ENCODE measurements around the gene FOXO1.
A peak's percentile ranks its signal among the peaks of the same experiment; 100 is the strongest.

FOXO1 gene

DNA sequence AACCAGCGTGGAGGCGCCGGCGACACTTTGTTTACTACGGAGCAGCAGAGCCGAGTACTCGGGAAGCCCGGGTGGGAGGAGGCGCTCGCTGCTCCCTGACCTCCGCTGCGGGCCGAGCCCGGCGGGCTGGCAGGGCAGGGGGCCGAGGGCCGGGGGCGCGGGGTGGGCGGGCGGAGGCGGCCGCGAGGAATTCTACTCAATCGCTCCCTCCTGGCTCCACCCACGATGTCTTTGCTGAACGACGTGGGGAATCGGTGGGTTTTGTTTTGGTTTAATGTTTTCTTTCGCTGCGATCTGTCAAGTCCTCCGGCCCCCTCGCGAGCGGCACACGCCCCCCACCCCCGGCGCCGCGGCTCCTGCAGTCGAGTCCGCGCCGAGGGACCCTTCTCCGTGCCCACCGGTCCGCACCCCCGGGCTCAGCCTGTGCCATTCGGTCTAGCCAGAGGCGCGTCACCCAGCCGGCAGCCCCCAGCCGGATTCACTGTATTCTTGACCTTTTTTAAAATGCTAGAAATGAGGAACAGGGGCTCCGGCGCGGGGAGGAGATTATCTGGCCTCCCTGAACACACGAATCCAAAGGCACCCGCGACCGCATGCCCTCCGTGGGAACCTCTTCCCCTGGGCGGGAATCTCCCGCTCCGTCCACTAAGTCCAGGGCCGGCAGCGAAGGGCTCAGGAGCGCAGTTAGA, 636 bp upstream of the FOXO1 start:
- DNase-seq (ENCODE audit: low read depth in 1 of 2, low spot score in 1 of 2): peak in 1 of 2 donors; percentile 27

DNA sequence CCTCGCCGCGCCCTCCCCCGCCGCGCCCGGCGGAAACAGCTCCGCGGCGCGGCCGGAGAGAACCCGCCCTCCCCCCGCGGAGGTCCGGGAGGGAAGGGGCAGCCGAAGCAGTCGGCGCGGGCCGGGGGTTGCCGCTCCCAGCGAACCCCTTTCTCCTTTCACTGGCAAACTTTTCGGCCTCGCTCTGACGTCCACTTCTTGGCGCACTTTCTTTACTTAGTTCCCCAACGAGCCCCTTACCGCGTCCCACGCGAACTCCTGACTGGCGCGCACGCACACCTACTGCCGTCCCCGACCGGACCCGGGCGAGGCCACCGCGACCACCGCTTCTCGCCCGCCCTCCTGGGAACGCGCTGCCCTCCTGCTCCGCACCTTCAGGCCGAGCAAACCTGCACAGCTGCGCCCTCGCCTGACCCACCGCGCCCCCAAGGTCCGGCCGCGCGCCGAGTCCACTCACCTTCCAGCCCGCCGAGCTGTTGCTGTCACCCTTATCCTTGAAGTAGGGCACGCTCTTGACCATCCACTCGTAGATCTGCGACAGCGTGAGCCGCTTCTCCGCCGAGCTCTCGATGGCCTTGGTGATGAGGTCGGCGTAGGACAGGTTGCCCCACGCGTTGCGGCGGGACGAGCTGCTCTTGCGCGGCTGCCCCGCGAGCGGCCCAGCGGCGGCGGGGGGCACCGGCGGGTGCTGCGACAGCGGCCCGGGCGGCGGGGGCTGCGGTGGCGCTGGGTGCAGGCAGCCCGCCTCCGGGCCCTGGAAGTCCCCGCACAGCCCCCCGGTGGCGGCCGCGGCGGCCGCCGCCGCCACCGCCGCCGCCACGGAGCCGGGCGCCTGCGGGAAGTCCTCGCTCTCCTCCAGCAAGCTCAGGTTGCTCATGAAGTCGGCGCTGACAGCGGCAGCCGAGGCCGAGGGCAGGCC, 1.1 kb downstream of the FOXO1 start:
- DNase-seq (ENCODE audit: low read depth in 1 of 2, low spot score in 1 of 2): peak in 1 of 2 donors; percentile 35

DNA sequence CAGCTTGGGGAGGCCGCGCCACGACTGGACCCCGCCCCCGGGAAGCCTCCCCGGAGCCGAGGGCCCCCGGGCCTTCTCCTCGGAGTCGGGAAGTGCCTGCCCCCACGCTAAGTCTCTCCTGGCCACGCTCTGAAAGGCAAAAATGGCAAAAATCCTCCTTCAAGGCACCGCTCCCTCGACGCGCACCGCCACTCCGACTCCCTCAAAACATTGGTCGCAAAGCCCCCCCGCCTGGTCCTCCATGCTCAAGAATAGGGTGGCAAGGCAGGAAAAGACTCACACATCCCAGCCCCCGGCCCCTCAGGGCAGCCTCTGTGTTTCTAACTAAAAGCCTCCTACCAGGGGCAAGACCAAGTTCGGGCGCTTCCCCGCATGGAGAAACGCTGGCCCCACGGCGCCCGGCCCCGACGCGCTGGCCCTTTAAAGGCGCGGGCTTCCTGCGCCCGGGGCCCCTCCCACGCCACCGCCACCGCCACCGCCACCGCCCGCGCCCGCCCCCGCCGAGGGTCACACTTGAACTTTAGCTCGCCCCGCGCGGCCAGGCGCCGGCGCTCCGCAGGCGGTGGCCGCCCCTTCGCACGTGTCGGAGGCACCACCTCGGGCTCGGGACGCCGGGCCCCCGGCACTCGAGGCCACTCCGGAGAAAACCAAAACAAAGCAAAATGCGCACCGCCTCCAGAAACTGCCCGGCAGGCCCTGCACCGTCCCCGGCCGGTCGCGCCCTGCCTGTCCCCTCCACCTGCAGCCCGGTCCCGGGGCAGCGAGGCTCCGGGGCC, 1.9 kb downstream of the FOXO1 start:
- DNase-seq (ENCODE audit: low read depth in 1 of 2, low spot score in 1 of 2): peak; percentile 24 to 54

DNA sequence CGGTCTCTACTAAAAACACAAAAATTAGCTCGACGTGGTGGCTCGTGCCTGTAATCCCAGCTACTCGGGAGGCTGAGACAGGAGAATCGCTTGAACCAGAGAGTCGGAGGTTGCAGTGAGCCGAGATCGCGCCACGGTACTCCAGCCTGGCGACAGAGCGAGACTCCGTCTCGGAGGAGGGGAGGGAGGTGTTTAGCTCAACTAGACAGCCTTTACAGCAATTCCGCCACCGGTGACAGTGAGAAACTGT, 2.4 kb downstream of the FOXO1 start:
- DNase-seq (ENCODE audit: low read depth in 1 of 2, low spot score in 1 of 2): peak in 1 of 2 donors; percentile 47

DNA sequence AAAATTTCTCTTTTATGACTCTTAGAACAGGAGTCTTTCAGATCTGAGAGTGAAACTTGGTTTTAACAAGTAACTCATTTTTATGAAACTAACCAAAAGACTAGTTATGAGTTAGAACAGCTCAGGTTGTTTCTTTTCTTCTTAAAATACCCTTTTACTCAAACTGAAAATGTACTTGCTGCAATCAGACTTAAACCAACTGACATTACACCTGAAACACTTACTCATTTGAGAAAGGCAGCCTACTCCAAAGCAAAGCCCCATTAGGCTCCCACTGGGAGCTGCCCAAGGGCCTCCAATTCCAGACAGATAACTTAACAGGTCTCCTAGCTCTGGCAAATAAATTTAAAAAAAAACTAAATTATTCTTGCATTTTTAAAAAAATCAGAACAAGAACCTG, 3.6 kb downstream of the FOXO1 start:
- DNase-seq (ENCODE audit: low read depth in 1 of 2, low spot score in 1 of 2): no peak

DNA sequence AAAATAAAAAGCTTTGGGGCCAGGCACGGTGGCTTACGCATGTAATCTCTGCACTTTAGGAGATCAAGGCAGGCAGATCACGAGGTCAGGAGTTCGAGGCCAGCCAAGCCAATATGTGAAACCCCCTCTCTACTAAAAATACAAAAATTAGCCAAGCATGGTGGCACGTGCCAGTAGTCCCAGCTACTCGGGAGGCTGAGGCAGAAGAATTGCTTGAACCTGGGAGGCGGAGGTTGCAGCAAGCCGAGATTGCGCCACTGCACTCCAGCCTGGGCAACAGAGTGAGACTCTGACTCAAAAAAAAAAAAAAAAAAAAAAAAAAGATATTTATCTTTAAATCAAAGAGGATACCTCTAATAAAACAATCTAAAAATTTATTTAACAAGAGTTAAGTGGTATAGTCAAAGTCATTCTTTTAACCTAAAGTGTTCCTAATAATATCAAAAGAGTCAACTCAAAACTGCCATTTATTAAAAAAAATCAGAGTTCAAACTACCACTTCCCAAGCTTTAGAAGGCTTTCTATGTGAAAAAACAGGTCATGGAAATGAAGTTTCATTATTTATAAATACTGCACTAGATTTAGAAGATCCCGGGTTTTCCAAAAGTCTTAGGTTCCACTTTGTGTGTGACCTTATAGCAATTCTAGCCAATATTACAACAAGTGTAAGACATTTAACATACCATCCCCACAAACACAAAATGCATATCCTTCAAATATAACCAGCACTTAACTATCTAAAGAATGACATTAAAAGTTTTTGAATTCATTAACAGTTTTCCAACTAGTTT, 4.4 kb downstream of the FOXO1 start:
- no peak for DNase-seq (ENCODE audit: low read depth in 1 of 2, low spot score in 1 of 2)

DNA sequence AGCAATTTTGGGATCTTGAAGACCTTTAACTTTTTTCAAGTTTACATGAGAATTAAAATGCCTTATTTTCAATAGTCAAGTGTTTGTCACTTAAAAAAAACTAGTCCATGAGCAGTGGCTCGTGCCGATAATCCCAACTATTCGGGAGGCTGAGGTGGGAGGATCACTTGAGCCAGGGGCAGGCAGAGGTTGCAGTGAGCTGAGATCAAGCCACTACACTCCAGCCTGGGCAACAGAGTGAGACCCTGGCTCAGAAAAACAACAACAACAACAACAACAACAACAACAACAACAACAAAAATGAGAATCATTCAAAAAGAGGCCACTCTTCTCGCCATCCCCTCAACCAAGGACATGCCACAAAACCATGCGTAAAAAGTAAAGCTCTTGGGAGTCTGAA, 5.7 kb downstream of the FOXO1 start:
- DNase-seq (ENCODE audit: low read depth in 1 of 2, low spot score in 1 of 2): no peak

DNA sequence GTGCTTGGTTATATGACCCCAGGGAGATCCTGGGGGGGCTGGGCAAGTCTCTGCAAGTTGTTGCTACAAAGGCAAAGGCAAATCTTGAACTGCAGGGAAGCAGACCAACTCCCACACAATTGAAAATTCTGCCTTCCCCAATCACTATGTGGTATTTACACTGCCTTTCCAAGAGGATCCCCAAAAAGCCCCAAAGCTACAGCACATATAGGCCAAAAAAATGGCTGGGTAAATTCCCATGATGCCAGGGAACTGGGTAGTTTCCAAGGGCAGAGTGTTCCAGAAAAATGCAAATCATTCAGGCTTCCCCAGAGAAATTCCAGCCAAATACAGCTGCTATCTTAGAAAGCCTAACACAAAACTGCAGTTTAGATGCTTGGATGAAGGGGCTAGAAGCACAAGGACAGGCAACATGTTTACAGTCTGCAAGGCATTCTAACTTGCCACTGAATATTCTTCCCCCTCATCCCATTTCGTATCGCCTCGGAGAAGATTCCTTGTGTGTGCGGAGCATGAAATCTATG, 6.2 kb downstream of the FOXO1 start:
- DNase-seq (ENCODE audit: low read depth in 1 of 2, low spot score in 1 of 2): no peak

DNA sequence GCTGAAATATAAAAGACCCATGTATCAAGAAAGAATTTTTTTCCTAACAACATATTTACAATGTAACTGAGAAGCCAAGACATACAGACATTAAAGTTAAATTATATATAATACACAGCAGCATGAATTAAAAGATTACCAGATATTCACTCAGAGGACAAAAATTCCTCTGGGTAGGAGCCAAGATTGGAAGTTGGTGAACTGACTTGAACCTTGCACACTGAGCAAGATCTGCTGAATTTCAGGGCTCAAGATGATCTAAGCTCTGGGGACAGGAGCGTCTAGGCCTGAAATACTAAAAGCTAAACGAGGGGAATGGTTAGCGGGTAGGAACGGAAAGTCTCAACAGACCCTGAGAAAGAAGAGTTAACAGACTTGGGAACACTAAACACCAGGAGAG, 8.5 kb downstream of the FOXO1 start:
- DNase-seq (ENCODE audit: low read depth in 1 of 2, low spot score in 1 of 2): no peak

DNA sequence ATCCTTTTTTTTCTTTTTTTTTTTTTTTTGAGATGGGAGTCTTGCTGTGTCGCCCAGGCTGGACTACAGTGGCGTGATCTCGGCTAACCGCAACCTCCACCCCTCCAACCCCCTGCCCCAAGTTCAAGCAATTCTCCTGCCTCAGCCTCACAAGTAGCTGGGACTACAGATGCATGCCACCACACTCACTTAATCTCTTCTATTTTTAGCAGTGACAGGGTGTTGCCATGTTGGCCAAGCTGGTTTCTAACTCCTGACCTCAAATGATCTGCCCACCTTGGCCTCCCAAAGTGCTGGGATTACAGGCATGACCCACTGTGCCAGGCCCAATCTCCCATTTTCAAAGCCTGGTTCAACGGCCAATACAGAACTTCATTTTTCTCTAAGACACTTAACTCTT, 9.1 kb downstream of the FOXO1 start:
- no peak for DNase-seq (ENCODE audit: low read depth in 1 of 2, low spot score in 1 of 2)

DNA sequence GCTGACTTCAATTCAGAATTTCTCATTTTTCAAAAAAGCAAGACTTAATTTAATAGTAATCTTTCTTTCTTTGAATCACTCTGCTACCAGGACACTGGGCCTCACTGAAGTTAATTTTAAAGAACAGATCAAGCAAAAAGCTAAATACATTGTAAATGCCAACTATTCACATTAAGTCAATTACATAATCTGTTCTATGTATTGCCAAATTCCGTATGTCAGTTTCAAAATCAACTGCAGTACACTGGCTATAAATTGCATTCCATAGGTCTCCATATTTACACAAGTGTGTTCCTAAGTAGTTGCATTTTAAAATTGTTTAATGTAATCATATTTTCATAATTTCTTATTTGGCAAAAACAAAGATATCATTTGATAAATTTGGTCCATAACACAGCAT, 10.1 kb downstream of the FOXO1 start:
- DNase-seq (ENCODE audit: low read depth in 1 of 2, low spot score in 1 of 2): no peak

DNA sequence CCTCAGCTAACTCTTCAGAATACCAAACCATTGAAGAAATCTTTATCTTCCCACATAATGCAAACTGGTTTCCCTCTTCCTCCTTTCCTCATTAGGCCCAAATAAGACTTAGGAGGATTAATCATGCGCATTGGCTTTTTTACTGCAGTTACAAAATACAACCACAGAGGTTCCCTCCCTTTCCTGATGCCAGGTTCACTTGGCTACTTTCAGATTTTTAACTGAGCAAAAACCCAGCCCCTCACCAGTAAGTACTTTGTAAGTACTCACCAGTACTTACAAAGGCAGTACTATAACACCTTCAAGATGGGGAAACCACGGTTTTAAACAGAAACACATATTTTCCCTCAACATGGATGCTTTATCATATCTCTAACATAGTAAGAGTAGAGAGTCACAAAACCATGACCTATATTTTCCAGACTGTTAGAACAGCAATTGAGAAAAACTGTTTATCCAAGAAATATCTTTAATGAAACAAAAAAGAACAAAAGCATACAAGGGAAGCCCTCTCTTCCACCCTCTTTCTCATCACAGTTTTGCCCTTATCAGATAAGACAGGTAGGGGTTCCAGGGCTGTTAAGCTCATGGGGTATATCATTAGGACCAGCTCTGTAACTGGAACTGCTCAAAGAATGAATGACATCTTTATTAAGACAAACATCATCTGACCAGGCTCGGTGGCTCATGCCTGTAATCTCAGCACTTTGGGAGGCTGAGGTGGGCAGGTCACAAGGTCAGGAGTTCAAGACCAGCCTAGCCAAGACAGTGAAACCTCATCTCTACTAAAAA, 12.7 kb downstream of the FOXO1 start:
- DNase-seq (ENCODE audit: low read depth in 1 of 2, low spot score in 1 of 2): no peak

DNA sequence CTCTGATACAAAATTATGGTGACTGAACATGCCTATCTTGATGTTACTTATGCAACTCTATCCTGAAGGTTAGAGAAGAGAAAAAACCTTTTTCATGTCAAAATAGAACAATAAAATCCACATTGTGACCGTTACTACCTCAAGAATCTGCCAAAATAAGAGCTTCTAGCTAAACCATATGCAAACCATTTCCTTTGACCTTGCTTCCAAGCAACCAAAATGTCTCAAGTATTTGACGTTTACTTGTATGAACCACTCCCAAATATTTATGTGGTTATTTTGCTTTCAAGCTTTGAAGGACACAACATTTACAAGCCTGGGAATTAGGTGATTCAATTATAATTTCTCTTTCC, 13.9 kb downstream of the FOXO1 start:
- DNase-seq (ENCODE audit: low read depth in 1 of 2, low spot score in 1 of 2): no peak

DNA sequence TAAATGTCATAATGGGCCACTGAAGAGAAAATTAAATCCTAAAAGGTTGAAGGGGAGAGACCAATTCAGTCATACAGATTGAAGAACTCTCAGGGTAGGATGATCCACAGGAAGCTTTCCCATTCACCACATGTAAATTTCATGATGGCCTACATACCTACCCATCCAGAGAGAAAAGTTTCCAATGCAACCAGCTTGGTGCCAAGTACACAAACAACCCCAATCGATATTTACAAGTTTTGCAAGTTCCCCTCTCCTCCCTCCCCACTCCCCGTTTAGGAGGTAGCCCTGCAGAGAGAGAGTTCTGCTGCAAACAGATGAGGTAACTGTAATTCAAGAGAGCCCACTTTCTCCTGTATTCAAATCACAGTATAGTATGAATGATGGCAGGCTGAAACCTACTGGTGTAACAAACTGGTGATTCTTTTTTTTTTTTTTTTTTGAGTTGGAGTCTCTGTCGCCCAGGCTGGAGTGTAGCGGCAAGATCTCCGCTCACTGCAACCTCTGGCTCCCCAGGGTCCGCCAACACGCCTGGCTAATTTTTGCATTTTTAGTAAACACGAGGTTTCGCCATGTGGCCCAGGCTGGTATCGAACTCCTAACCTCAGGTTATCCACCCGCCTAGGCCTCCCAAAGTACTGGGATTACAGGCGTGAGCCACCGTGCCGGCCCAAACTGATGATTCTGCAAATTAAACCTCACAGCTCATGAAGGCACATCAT, 14.4 kb downstream of the FOXO1 start:
- DNase-seq (ENCODE audit: low read depth in 1 of 2, low spot score in 1 of 2): no peak

DNA sequence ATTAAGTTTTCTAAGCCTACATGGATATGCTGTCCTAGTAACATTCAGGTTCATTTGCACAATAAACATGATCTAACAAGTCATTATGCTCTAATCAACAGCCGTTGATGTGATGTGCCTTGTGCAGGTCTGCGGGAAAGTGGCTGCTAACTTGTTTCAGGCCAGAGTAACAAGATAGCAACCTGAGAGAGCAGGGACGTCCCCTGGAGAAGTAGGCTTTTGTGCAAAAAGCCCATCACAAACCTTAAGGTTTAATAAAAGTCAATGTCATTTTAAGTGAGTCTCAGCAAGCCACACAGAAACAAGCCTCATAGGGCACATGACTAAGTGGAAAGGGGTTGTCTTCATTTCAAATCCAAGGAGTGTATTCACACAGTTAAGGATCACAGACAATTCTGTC, 17.6 kb downstream of the FOXO1 start:
- no peak for DNase-seq (ENCODE audit: low read depth in 1 of 2, low spot score in 1 of 2)

DNA sequence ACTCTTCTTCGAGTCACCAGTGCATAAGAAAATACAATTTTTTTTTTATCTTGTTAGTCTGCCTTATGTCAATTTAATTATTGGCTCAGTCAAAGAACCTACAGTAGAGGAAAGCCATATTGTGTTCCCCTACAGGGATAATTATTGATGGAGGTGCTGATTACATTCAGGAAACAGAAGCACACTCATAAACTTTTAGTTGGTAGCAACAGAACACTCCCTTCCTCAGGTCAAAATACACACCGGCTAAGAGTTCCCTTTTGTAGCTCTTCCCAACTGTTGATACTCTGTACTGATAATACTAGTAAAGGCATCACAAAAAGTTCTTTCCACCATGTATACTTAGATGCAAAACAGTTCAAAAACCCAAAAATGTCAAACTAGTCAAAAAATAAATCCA, 18.4 kb downstream of the FOXO1 start:
- DNase-seq (ENCODE audit: low read depth in 1 of 2, low spot score in 1 of 2): no peak

DNA sequence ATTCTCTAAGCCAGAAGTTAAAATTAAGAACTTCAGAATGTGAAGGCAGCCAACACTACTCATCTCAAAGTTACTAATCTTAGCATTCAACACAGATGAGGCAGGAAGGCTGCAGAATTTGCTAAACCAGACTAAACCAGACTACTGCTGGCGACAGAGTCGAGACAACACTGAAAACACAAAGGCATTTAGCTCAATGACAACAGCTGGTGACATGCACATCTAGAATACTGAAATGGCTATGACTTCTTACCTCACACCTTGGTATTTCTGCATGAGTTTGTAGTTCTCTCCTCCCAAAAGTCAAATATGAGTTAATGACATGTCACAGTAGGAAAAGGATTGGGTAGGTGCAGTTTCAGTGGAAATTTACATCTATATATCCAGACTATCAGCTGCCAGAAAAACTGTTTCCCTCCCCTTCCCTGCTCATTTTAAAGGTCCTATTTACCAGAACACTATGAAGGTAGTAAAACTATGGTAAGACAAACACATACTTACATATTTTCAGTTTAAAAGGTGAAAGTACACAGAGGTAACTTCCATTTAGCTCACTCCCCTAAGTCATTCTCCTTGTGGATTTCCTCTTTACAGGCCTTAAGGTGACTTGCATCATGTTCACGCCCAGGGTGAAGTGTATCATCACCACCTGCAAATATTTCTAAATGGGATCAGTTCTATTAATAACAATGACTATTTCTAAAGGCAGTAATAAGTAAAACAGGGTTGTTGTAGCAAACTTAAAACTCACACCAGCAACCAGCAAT, 21.4 kb downstream of the FOXO1 start:
- DNase-seq (ENCODE audit: low read depth in 1 of 2, low spot score in 1 of 2): no peak

DNA sequence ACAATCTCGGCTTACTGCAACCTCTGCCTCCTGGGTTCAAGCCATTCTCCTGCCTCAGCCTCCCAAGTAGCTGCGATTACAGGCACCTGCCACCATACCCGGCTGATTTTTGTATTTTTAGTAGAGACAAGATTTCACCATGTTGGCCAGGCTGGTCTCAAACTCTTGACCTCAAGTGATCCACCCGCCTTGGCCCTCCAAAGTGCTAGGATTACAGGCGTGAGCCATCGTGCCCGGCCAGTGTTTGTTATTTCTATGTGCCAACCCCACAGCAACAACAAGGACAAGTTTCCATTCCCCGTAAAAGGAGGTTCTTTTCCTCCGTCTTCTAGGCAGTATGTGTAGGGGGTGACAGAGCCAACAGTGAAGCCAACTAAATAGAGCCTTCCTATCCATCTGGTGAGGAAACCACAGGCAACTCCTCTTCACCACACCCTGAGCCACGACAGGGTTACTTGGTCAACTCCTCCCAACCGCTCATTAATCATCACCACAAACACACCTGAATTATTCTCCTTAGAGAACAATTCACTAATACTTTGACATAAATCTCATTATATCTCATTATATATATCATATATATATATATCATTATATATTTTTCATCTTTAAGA, 25.5 kb downstream of the FOXO1 start:
- no peak for DNase-seq (ENCODE audit: low read depth in 1 of 2, low spot score in 1 of 2)

DNA sequence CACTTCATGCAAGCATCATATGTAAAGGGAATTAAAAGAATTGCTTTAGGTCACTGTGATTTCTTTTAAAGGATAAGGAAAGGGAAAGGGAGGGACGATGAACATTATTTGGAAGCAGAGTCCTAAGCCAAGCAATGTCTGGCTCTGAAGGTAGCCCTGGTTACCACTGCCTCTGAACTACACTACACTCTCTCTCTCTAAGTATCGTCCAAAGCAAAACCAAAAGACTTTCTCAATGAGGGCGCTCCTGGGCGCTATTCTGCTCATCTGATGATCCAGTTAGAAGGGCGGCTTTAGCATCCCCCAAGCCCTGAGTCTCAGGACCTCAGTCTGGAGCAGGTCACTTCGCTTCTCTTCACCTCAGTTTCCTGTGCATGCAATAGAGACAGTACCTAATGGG, 26.2 kb downstream of the FOXO1 start:
- DNase-seq (ENCODE audit: low read depth in 1 of 2, low spot score in 1 of 2): no peak

Measured in stimulated activated CD4-positive, alpha-beta T cell treated with anti-CD3 and anti-CD28 coated beads, Interleukin-15, amount 100 ng/mL, for 1 hour (primary cell).